ENCODE data around the gene SHISA5. TPM values are rescaled to one million over a fixed set of nuclear protein-coding genes. Genes with fewer than 3 reads are reported as not detected.

Gene SHISA5
- total and polyA plus RNA-seq, 2 experiments from 2014 or later = 146 to 166 TPM

DNA sequence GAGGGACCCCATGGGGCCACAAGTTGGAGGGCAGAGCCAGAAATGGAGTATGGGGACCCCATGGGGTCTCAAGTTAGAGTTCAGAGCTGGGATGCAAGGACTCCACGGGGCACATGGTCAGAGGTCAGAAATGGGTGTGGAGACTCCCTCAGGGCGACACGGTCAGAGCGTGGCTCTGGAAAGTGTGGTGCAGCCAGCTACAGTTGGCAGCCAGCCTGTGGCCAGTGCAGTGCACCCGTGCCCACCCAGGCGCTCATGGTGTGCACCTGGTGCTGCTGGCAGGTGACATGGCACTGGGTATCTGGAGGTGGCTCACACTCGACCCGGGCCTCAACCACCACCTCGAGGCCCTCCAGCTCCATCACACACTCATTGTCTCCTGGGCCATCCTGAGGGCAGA, 85.3 kb downstream of the SHISA5 start:
- Histone ChIP-seq H3F3A (replicated peaks; ENCODE audit: low read depth) (no peaks in the 10 kb centered on the region), H3K9me2 (ENCODE audit: insufficient read depth) (no peaks in the 10 kb centered on the region), H3K4me2 (no peak overlapping the region), H3K4me3 (no peak overlapping the region), H3K79me2 (replicated peaks; ENCODE audit: insufficient read depth) (peaks cover 16% of the 10 kb centered on the region), H4K20me1 (replicated peaks; ENCODE audit: insufficient read depth) (peaks cover 16% of the 10 kb centered on the region; the same call in 1 of the 2 replicates), H3K27ac (ENCODE audit: low read depth) (no peak overlapping the region), H3K27me3 (ENCODE audit: insufficient read depth) (no peaks in the 10 kb centered on the region), H2AFZ (no peak overlapping the region), H3K36me3 (ENCODE audit: insufficient read depth) (peaks cover 11% of the 10 kb centered on the region; the same call in 1 of the 2 replicates), H3K4me1 (ENCODE audit: insufficient read depth) (no peaks in the 10 kb centered on the region)
- 0 out of 3 replicates have a peak, but pooled peaks cover 3% of the 10 kb centered on the region for H3K4me1 Mint-ChIP-seq
- DNase-seq (ENCODE audit: low spot score) (no peak), ATAC-seq (no peak)
- no peak overlapping the region for H3K27ac Mint-ChIP-seq
- peaks cover 13% of the 10 kb centered on the region for H3K27me3 Mint-ChIP-seq (ENCODE audit: insufficient read depth, low read depth, poor library complexity)
- TF ChIP-seq ZNF462 (CRISPR knock-in tag; IDR thresholded peaks at IDR 0.05) (no peak), EZH2phosphoT487 (IDR thresholded peaks at IDR 0.05; ENCODE audit: unreplicated experiment) (no peak), CTCF (conservative IDR thresholded peaks at IDR 0.05; ENCODE audit: low read depth in 2 of 2) (no peak), POLR2AphosphoS5 (IDR thresholded peaks at IDR 0.05; ENCODE audit: low read depth) (no peak), JUNB (IDR thresholded peaks at IDR 0.05; ENCODE audit: unreplicated experiment) (no peak), NANOG (IDR thresholded peaks at IDR 0.05; ENCODE audit: borderline replicate concordance) (no peak), EZH2 (IDR thresholded peaks at IDR 0.05; ENCODE audit: low read depth, unreplicated experiment) (no peak), CREB1 (CRISPR knock-in tag; IDR thresholded peaks at IDR 0.05; ENCODE audit: low read depth) (no peak)
- TF ChIP-seq, protein P1, sequence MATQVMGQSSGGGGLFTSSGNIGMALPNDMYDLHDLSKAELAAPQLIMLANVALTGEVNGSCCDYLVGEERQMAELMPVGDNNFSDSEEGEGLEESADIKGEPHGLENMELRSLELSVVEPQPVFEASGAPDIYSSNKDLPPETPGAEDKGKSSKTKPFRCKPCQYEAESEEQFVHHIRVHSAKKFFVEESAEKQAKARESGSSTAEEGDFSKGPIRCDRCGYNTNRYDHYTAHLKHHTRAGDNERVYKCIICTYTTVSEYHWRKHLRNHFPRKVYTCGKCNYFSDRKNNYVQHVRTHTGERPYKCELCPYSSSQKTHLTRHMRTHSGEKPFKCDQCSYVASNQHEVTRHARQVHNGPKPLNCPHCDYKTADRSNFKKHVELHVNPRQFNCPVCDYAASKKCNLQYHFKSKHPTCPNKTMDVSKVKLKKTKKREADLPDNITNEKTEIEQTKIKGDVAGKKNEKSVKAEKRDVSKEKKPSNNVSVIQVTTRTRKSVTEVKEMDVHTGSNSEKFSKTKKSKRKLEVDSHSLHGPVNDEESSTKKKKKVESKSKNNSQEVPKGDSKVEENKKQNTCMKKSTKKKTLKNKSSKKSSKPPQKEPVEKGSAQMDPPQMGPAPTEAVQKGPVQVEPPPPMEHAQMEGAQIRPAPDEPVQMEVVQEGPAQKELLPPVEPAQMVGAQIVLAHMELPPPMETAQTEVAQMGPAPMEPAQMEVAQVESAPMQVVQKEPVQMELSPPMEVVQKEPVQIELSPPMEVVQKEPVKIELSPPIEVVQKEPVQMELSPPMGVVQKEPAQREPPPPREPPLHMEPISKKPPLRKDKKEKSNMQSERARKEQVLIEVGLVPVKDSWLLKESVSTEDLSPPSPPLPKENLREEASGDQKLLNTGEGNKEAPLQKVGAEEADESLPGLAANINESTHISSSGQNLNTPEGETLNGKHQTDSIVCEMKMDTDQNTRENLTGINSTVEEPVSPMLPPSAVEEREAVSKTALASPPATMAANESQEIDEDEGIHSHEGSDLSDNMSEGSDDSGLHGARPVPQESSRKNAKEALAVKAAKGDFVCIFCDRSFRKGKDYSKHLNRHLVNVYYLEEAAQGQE (IDR thresholded peaks at IDR 0.05; ENCODE audit: unreplicated experiment) = no peak
- TF ChIP-seq, protein P2, sequence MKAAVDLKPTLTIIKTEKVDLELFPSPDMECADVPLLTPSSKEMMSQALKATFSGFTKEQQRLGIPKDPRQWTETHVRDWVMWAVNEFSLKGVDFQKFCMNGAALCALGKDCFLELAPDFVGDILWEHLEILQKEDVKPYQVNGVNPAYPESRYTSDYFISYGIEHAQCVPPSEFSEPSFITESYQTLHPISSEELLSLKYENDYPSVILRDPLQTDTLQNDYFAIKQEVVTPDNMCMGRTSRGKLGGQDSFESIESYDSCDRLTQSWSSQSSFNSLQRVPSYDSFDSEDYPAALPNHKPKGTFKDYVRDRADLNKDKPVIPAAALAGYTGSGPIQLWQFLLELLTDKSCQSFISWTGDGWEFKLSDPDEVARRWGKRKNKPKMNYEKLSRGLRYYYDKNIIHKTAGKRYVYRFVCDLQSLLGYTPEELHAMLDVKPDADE (IDR thresholded peaks at IDR 0.05) = no peak
- H3K4me3 Mint-ChIP-seq = no peak overlapping the region
- no peaks in the 10 kb centered on the region for H3K9me3 Mint-ChIP-seq
- H3K36me3 Mint-ChIP-seq (ENCODE audit: low read depth) = peaks cover 74% of the 10 kb centered on the region

Data from GM23338 (cell line).